K562 (cell line): ENCODE measurements around the gene TSPAN18. TPM values are rescaled to one million over a fixed set of nuclear protein-coding genes. Genes with fewer than 3 reads are reported as not detected.

ENCODE experiments used
- DEAF1 ChIP-seq: fragments of 450-650 bp; formaldehyde crosslinking; IDR thresholded peaks from 2 replicates; pipeline ENCODE4 v1.4.0; 2020; ENCODE audit warnings: mild to moderate bottlenecking, moderate library complexity
- ZC3H11A ChIP-seq: IDR thresholded peaks from 2 replicates; pipeline ENCODE4 v1.6.1; 2012; ENCODE audit warnings: low read depth, low read length, improper control_type of control experiment
- polyA plus RNA-seq, 8 experiments: library from polyadenylated mRNA; depleted of rRNA in 4 of 8; stranded (reverse) in 5 of 8; unstranded in 3 of 8; fragments of >200 nt; fragmentation: Nextera tagmentation in 2 of 8; fragmentation: Illumina TruSeq in 1 of 8; extraction: Ambion mirVana in 2 of 8; extraction: Trizol in 1 of 8; gene quantifications; 2 replicates each; pipeline versions ENCODE4 v1.2.1 to v1.2.3, GENCODE V29; 2011 to 2014; ENCODE audit warnings: inconsistent platforms in 1 of 8, missing spikeins in 1 of 8
- total RNA-seq, 7 experiments: library from RNA; depleted of rRNA in 6 of 7; stranded (reverse); fragments of >200 nt in 6 of 7; fragmentation: Illumina TruSeq in 2 of 7; extraction: Trizol in 2 of 7; gene quantifications; 2 replicates each; pipeline versions ENCODE4 v1.2.1 to v1.2.3, GENCODE V29; 2011 to 2021; ENCODE audit warnings: low replicate concordance in 1 of 7
- TF ChIP-seq, protein P1 (sequence below): sonication (generic); formaldehyde crosslinking; IDR thresholded peaks from 2 replicates; pipeline ENCODE4 v1.8.0; 2023; ENCODE audit warnings: missing genetic modification reagents, mild to moderate bottlenecking, borderline replicate concordance

TSPAN18 gene
- total and polyA plus RNA-seq, 9 of the 15 experiments (the other 6 are each of a cell fraction or from before 2014, with no cell fraction given), result 0.17 to 0.35 (median 0.22) TPM; not detected in 4

DNA sequence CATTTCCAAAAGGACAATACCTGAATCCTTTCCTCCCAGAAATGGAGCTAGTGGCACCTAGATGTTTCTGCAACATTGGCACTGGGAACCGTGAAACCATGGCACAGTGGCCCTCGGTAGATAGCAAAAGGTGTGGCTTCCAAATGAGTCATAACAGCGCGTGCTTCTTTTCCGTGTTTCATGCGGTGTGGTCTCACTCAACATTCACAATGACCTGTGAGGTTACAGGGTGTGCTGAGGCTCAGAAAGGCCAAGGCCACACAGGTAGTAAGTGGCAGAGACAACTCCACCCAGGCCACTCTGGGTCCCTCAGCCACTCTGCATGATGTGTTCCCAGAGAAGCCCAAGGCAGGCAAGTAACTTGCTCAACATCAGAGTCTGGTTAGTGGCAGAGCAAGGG, 156.5 kb downstream of the TSPAN18 start (continued):
- TF ChIP-seq, protein P1, sequence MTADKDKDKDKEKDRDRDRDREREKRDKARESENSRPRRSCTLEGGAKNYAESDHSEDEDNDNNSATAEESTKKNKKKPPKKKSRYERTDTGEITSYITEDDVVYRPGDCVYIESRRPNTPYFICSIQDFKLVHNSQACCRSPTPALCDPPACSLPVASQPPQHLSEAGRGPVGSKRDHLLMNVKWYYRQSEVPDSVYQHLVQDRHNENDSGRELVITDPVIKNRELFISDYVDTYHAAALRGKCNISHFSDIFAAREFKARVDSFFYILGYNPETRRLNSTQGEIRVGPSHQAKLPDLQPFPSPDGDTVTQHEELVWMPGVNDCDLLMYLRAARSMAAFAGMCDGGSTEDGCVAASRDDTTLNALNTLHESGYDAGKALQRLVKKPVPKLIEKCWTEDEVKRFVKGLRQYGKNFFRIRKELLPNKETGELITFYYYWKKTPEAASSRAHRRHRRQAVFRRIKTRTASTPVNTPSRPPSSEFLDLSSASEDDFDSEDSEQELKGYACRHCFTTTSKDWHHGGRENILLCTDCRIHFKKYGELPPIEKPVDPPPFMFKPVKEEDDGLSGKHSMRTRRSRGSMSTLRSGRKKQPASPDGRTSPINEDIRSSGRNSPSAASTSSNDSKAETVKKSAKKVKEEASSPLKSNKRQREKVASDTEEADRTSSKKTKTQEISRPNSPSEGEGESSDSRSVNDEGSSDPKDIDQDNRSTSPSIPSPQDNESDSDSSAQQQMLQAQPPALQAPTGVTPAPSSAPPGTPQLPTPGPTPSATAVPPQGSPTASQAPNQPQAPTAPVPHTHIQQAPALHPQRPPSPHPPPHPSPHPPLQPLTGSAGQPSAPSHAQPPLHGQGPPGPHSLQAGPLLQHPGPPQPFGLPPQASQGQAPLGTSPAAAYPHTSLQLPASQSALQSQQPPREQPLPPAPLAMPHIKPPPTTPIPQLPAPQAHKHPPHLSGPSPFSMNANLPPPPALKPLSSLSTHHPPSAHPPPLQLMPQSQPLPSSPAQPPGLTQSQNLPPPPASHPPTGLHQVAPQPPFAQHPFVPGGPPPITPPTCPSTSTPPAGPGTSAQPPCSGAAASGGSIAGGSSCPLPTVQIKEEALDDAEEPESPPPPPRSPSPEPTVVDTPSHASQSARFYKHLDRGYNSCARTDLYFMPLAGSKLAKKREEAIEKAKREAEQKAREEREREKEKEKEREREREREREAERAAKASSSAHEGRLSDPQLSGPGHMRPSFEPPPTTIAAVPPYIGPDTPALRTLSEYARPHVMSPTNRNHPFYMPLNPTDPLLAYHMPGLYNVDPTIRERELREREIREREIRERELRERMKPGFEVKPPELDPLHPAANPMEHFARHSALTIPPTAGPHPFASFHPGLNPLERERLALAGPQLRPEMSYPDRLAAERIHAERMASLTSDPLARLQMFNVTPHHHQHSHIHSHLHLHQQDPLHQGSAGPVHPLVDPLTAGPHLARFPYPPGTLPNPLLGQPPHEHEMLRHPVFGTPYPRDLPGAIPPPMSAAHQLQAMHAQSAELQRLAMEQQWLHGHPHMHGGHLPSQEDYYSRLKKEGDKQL (CRISPR knock-in tag), result no peak
- TF ChIP-seq ZC3H11A, result no peak
- no peak for TF ChIP-seq DEAF1 (CRISPR knock-in tag)
- TF ChIP-seq, all 486 proteins: peak for 2
